Measurements from ENCODE around the gene C6orf163.
"Not testable (repeated sequence)": the region's sequence is repeated elsewhere in the genome, so short reads cannot be mapped to it uniquely, and the experiment has no call there.

C6orf163 gene

GRCh38 chr6:87319271-87319987, 25.2 kb upstream of the C6orf163 start:
- POLR2A ChIA-PET: no interaction called here
- CTCF ChIA-PET: no interaction called here
- DNase-seq (ENCODE audit: extremely low spot score): no peak
- TF ChIP-seq CTCF (IDR thresholded peaks at IDR 0.05; ENCODE audit: control extremely low read depth, extremely low read depth, low read depth, missing control alignments): no peak

GRCh38 chr6:87322304-87323212, 22.1 kb upstream of the C6orf163 start, which contains the start of gene SMIM8:
Gene SMIM8, plus strand, starts transcription at chr6:87322588. Its CDS starts 14,444 bp downstream, at chr6:87337032.
- ChIA-PET CTCF (interaction anchor here (0.6 to 2.8 kb wide), 14 partner anchors 9 to 480 kb away, joined by 3 to 11 read pairs (median 3); no protein-coding TSS in a partner anchor), POLR2A (no interaction called here)
- DNase-seq (ENCODE audit: extremely low spot score): peak; percentile 93
- TF ChIP-seq CTCF (IDR thresholded peaks at IDR 0.05; ENCODE audit: control extremely low read depth, extremely low read depth, low read depth, missing control alignments): peak; percentile 99

- DNase-seq (ENCODE audit: extremely low spot score); CTCF ChIA-PET; POLR2A ChIA-PET: not testable (repeated sequence)
These were observed 20.7 kb upstream of the C6orf163 start for GRCh38 chr6:87323880-87324279.

GRCh38 chr6:87330961-87331360, 13.7 kb upstream of the C6orf163 start:
- CTCF ChIA-PET: interaction anchor here (0.8 to 1.1 kb wide), 2 partner anchors 8 to 9 kb away, joined by 4 read pairs; partner anchors contain the start of gene SMIM8
- TF ChIP-seq CTCF (IDR thresholded peaks at IDR 0.05; ENCODE audit: control extremely low read depth, extremely low read depth, low read depth, missing control alignments): no peak
- POLR2A ChIA-PET: no interaction called here
- DNase-seq (ENCODE audit: extremely low spot score): no peak

GRCh38 chr6:87333033-87333432, 11.6 kb upstream of the C6orf163 start:
- POLR2A ChIA-PET: no interaction called here
- CTCF ChIA-PET: no interaction called here
- DNase-seq (ENCODE audit: extremely low spot score): no peak
- TF ChIP-seq CTCF (IDR thresholded peaks at IDR 0.05; ENCODE audit: control extremely low read depth, extremely low read depth, low read depth, missing control alignments): no peak

GRCh38 chr6:87333591-87334181, 10.9 kb upstream of the C6orf163 start:
- POLR2A ChIA-PET: no interaction called here
- TF ChIP-seq CTCF (IDR thresholded peaks at IDR 0.05; ENCODE audit: control extremely low read depth, extremely low read depth, low read depth, missing control alignments): no peak
- no peak for DNase-seq (ENCODE audit: extremely low spot score)
- CTCF ChIA-PET: no interaction called here

Data from GM10248 (cell line).